A204.1 (cell line): ENCODE data around the gene AGA.

Experiments
- FAIRE-seq: peaks from 2 replicates; lab custom pipeline; 2012; peaks lifted over from hg19 to GRCh38; lab: Jason Lieb, UNC

The AGA gene

GRCh38 chr4:177441803-177442622, at the start of gene AGA:
Gene AGA, minus strand, starts transcription at chr4:177442437. Its CDS starts 62 bp downstream, at chr4:177442375.
- no peak for FAIRE-seq

- FAIRE-seq = no peak
Measured at GRCh38 chr4:177492022-177492421, 49.8 kb upstream of the AGA start.

GRCh38 chr4:177490769-177491168, 48.5 kb upstream of the AGA start:
- no peak for FAIRE-seq

GRCh38 chr4:177489471-177490246, 47.4 kb upstream of the AGA start:
- no peak for FAIRE-seq

- no peak for FAIRE-seq
Measured at GRCh38 chr4:177487977-177488376, 45.7 kb upstream of the AGA start.

GRCh38 chr4:177485528-177485927, 43.3 kb upstream of the AGA start:
- no peak for FAIRE-seq

- FAIRE-seq = no peak
Measured at GRCh38 chr4:177484613-177485021, 42.4 kb upstream of the AGA start.

GRCh38 chr4:177483760-177484159, 41.5 kb upstream of the AGA start:
- no peak for FAIRE-seq

GRCh38 chr4:177483271-177483670, 41.0 kb upstream of the AGA start:
- no peak for FAIRE-seq

GRCh38 chr4:177482367-177482766, 40.1 kb upstream of the AGA start:
- FAIRE-seq = no peak

- no peak for FAIRE-seq
Measured at GRCh38 chr4:177480795-177481194, 38.6 kb upstream of the AGA start.

- FAIRE-seq = no peak
Measured at GRCh38 chr4:177479063-177479462, 36.8 kb upstream of the AGA start.

GRCh38 chr4:177478496-177478895, 36.3 kb upstream of the AGA start:
- FAIRE-seq = no peak

GRCh38 chr4:177473991-177474390, 31.8 kb upstream of the AGA start:
- FAIRE-seq = no peak

- FAIRE-seq = no peak
Measured at GRCh38 chr4:177464026-177464425, 21.8 kb upstream of the AGA start.

GRCh38 chr4:177461606-177462005, 19.4 kb upstream of the AGA start:
- no peak for FAIRE-seq

- FAIRE-seq = no peak
Measured at GRCh38 chr4:177460460-177460859, 18.2 kb upstream of the AGA start.

GRCh38 chr4:177455561-177455970, 13.3 kb upstream of the AGA start:
- no peak for FAIRE-seq

GRCh38 chr4:177453116-177453515, 10.9 kb upstream of the AGA start:
- no peak for FAIRE-seq

- FAIRE-seq = no peak
Measured at GRCh38 chr4:177451108-177451500, 8.9 kb upstream of the AGA start.

GRCh38 chr4:177450426-177451107, 8.3 kb upstream of the AGA start:
- FAIRE-seq = no peak

GRCh38 chr4:177448850-177449249, 6.6 kb upstream of the AGA start:
- FAIRE-seq = no peak

GRCh38 chr4:177447417-177448004, 5.3 kb upstream of the AGA start:
- FAIRE-seq = no peak
